Measurements from ENCODE around the gene UBAP2L. TPM values are rescaled to one million over a fixed set of nuclear protein-coding genes. Genes with fewer than 3 reads are reported as not detected.
"Not testable (repeated sequence)": the region's sequence is repeated elsewhere in the genome, so short reads cannot be mapped to it uniquely, and the experiment has no call there.

UBAP2L gene
- polyA plus RNA-seq, 4 donors = 144 to 193 (median 178) TPM

DNA sequence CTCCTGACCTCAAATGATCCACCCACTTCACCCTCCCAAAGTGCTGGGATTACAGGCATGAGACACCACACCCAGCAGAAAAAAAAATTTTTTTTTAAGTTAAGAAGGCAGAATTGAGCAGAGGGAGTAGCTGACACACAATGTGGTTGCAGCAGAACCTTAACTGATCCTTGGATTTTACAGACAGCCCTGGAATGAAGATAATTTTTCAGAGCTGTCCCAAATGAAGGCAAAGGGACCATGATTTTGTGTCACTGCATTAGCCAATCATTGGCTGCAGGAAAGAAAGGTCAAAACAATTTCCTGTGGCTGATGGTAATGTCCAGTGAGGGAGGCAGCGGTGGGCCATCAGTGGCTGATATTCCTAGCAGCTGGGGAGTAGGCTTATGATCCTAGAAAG lies 80.8 kb downstream of the UBAP2L start:
- DNase-seq (ENCODE audit: low read depth in 4 of 4, low spot score in 3 of 4) = no peak

DNA sequence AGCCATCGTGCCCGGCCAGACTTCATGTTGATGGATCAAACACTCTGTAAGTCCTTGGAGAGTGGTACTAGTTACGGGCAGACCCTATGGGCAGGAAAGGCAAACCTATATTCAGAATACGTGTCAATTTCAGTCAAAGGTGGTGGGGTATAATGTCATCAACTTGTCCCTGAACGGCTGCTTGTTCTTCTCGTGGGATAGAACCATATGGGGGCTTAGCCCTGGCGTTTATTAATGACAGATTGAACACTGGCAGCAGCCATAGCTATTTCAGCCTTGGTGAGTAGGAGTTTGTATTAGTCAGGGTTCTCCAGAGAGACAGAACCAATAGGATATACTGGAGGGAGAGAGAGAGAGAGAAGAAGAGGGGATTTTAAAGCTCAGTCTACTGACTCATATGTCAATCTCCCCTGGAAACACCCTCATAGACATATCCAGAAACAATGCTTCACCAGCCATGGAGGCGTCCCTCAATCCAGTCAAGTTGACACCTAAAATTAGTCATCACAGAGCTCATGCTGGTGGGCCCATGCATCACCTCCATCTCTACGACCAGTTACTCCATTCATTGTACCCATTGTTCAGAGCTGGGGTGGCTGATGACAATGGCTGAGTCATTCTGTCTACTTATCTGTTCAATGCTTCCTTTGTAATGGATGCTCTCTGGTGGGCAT lies 84.0 kb downstream of the UBAP2L start:
- no peak for DNase-seq (ENCODE audit: low read depth in 4 of 4, low spot score in 3 of 4)

DNA sequence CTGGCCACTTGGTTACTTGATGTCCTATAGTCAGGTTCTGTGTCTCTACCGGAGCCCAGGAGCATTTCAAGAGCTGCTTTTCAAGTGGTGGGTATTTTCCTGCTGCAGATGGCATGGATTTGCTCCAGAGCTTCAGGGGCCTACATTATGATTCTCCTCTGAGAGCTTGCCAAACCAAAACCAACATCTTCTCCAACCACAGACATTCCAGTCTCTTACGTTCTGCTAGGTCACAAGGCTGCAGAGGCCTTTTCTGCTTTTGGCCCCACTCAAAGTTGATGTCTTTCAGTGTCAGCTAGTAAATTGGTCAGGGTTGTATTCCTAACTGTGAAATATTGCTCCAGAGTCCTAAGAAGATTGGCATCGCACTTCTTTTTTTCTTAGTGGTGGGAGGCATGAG lies 85.4 kb downstream of the UBAP2L start:
- DNase-seq (ENCODE audit: low read depth in 4 of 4, low spot score in 3 of 4) = no peak

DNA sequence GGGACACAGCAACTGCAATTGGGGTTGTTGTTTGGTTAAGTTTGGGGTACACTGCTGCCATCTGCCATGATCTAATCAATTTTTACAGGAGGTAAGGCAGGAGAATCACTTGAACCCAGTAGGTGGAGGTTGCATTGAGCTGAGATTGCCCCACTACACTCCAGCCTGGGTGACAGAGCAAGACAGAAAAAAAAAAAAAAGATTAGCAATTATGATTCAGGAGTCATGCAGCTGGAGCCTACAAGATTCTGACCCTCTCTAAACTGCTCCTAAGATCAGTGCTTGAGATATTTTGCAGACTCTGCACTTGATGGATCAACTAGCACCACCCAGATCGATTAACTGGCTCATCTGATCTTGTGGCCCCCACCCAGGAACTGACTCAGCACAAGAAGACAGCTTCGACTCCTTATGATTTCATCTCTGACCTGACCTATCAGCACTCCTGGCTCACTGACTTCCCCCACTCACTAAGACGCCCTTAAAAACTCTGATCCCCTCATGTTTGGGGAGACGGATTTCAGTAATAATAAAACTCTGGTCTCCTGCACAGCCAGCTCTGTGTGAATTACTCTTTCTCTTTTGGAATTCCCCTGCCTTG lies 87.0 kb downstream of the UBAP2L start:
- DNase-seq (ENCODE audit: low read depth in 4 of 4, low spot score in 3 of 4) = not testable (repeated sequence)

DNA sequence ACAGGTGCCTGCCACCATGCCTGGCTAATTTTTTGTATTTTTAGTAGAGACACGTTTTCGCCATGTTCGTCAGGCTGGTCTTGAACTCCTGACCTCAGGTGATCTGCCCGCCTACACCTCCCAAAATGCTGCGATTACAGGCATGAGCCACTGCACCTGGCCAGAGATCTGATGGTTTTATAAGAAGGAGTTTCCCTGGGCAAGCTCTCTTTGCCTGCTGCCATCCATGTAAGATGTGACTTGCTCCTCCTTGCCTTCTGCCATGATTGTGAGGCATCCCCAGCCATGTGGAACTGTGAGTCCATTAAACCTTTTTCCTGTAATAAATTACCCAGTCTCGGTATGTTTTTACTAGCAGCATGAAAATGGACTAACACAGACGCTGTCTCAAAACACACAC lies 88.4 kb downstream of the UBAP2L start:
- DNase-seq (ENCODE audit: low read depth in 4 of 4, low spot score in 3 of 4) = not testable (repeated sequence)

DNA sequence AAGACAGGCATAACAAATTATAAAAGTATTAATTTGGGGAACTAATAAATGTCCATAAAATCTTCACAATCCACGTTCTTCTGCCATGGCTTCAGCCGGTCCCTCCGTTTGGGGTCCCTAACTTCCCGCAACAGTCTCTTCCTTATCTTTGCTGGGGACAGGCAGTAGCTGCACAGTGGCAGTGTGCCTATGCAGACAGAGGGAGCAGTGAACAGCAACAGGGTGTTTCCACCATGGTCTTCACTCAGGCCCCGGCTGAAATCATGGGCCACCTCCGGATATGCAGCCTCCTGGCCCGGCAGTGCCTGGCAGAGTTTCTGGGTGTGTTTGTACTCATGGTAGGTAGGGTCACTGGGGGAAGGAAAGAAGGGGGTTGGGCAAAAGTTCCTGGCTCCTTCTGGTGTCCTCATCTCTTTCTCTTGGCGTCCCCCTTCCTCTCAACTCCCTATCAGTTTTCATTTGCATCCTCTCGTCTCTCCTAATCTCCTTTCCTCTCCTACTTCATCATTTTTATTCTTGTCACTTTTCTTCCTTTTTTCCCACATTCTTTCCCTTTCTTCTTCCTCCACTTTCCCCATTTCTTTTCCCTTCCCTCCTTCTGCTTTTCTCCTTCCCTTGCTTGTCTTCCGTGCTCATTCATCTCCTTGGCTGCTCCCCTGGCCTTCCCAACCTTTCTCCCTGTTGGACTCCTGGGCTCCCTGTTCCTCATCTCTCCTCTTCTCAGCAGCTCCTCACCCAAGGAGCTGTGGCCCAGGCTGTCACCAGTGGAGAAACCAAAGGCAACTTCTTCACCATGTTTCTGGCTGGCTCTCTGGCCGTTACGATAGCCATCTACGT lies 91.7 kb downstream of the UBAP2L start:
- DNase-seq (ENCODE audit: low read depth in 4 of 4, low spot score in 3 of 4) = not testable (repeated sequence)

DNA sequence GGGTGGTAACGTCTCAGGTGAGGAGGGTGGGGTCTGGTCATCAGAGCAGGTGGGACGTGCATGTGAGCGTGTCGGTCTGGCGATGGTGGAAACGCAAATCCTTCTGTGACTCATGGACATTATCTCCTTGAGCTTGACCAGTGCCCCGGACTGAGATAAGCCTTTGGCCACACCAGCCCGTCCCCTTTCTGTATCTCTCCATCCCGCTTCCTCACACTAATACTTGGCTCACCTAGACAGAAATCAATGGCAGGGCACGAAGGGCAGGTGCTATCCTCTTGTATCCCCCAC lies 92.3 kb downstream of the UBAP2L start:
- no peak for DNase-seq (ENCODE audit: low read depth in 4 of 4, low spot score in 3 of 4)

DNA sequence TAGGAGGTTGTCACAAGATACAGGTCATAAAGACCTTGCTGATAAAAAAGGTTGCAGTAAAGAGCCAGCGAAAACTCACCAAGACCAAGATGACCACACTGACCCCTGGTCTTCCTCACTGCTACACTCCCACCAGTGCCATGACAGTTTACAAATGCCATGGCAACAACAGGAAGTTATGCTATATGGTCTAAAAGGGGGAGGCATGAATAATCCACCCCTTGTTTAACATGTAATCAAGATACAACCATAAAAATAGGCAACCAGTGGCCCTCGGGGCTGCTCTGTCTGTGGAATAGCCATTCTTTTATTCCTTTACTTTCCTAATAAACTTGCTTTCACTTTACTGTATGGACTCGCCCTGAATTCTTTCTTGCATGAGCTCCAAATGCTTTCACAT lies 93.5 kb downstream of the UBAP2L start:
- DNase-seq (ENCODE audit: low read depth in 4 of 4, low spot score in 3 of 4) = not testable (repeated sequence)

DNA sequence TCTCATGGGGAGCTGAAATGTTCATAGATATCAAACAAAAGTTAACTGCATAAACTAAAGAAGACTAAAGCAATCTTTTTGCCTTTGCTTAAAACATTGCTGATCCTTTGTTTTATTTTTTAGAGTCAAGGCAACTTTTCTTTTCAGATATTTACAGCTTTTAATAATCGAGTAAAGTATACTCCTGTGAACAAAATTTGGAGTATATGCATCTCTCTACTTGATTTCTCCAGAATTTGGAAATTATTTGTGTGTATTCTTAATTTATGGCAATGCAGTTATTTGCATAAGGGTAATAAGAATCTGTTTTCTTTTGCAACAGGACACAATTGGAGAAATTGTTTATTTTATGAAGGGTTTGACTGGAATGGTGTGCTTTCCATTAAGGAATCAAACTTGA lies 95.9 kb downstream of the UBAP2L start:
- no peak for DNase-seq (ENCODE audit: low read depth in 4 of 4, low spot score in 3 of 4)

DNA sequence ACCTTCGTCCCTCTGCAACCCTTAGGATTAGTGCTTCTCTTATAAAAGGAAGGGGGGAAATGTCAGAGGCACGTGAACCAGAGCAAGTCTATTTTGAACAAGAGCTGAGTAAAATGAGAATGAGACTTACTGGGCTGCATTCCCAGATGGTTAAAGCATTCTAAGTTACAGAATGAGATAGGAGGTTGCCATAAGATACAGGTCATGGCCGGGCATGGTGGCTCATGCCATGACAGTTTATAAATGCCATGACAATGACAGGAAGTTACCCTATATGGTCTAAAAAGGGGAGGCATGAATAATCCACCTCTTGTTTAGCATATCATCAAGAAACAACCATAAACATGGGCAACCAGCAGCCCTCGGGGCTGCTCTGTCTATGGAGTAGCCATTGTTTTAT lies 97.6 kb downstream of the UBAP2L start:
- DNase-seq (ENCODE audit: low read depth in 4 of 4, low spot score in 3 of 4) = no peak

Other genes starting within 250 kb of the UBAP2L start
- 100 to 1,000 TPM; 104 to 111 (median 108) TPM for gene JTB, start 243.3 kb upstream of the UBAP2L start, polyA plus RNA-seq (ENCODE audit: insufficient read length in 4 of 4)
- 100 to 1,000 TPM; 117 to 170 (median 163) TPM for gene RAB13, start 234.6 kb upstream of the UBAP2L start, polyA plus RNA-seq (ENCODE audit: insufficient read length in 4 of 4)
- gene RPS27, start 230.2 kb upstream of the UBAP2L start, polyA plus RNA-seq (ENCODE audit: insufficient read length in 4 of 4) = 1,000 to 10,000 TPM; 2,736 to 3,137 (median 2,908) TPM
- under 1 TPM; 0.06 to 0.14 (median 0.09) TPM for gene NUP210L, start 65.9 kb upstream of the UBAP2L start, polyA plus RNA-seq (ENCODE audit: insufficient read length in 4 of 4)
- gene TPM3, start 28.9 kb upstream of the UBAP2L start, polyA plus RNA-seq (ENCODE audit: insufficient read length in 4 of 4) = 100 to 1,000 TPM; 220 to 309 (median 273) TPM
- gene CFAP141, start 14.6 kb upstream of the UBAP2L start, polyA plus RNA-seq (ENCODE audit: insufficient read length in 4 of 4) = under 1 TPM in 1 of 4 donors, not detected in 3; 0.44 TPM
- 10 to 100 TPM; 62.7 to 81.8 (median 78.3) TPM for gene HAX1, start 51.7 kb downstream of the UBAP2L start, polyA plus RNA-seq (ENCODE audit: insufficient read length in 4 of 4)
- gene AQP10, start 100.1 kb downstream of the UBAP2L start, polyA plus RNA-seq (ENCODE audit: insufficient read length in 4 of 4) = under 1 TPM in 2 of 4 donors, not detected in 2; 0.09 to 0.41 TPM
- gene ATP8B2, start 104.6 kb downstream of the UBAP2L start, polyA plus RNA-seq (ENCODE audit: insufficient read length in 4 of 4) = 10 to 100 TPM; 24.4 to 45.4 (median 28.3) TPM
- gene IL6R, start 184.4 kb downstream of the UBAP2L start, polyA plus RNA-seq (ENCODE audit: insufficient read length in 4 of 4) = 1 to 10 TPM; 4.6 to 6.6 (median 5.4) TPM

Measured in left renal pelvis (tissue), 4 donors.